ENCODE measurements around the gene NAT8L.

GRCh38 chr4:2076908-2077536 is 17.9 kb downstream of the NAT8L start:
- no peak for TF ChIP-seq CTCF (IDR thresholded peaks at IDR 0.05)
- no peak for TF ChIP-seq POLR2AphosphoS5 (IDR thresholded peaks at IDR 0.05; ENCODE audit: low read depth, low read length)
- no peak for TF ChIP-seq TCF7L2 (IDR thresholded peaks at IDR 0.05; ENCODE audit: low read depth, low read length)
- no peak for TF ChIP-seq REST (IDR thresholded peaks at IDR 0.05; ENCODE audit: insufficient read depth in 1 of 2, low read depth in 2 of 2, low read length in 1 of 2)
- TF ChIP-seq SIN3A (IDR thresholded peaks at IDR 0.05; ENCODE audit: borderline replicate concordance, insufficient read depth, low read depth, low read length) = no peak

Data from Panc1 (cell line).